H1 (cell line): ENCODE measurements around the gene VAX1. TPM values are rescaled to one million over a fixed set of nuclear protein-coding genes. Genes with fewer than 3 reads are reported as not detected.

Experiments used
- CTBP2 ChIP-seq: IDR thresholded peaks from 2 replicates; pipeline ENCODE4 v1.7.0; 2011; ENCODE audit warnings: borderline replicate concordance, mild to moderate bottlenecking, moderate library complexity, mixed read lengths, low read length; ENCODE audit not compliant: insufficient read depth, insufficient read length
- EP300 ChIP-seq, 2 experiments: IDR thresholded peaks; 1 replicate in 1 of 2; 2 replicates in 1 of 2; pipeline ENCODE4 v1.6.1; 2011 to 2012; ENCODE audit warnings: low read depth in 2 of 2, low read length in 2 of 2, mild to moderate bottlenecking in 2 of 2, borderline replicate concordance in 1 of 2, inconsistent platforms in 1 of 2, moderate library complexity in 1 of 2
- MAX ChIP-seq: IDR thresholded peaks from 2 replicates; pipeline ENCODE4 v1.6.1; 2012; ENCODE audit warnings: inconsistent platforms
- polyA plus RNA-seq, 7 experiments: library from polyadenylated mRNA; depleted of rRNA in 3 of 7; stranded (reverse) in 5 of 7; unstranded in 2 of 7; fragments of >200 nt in 5 of 7; fragments of 200-250 nt in 2 of 7; gene quantifications; 1 replicate in 5 of 7; 2 replicates in 1 of 7; 4 replicates in 1 of 7; pipeline versions ENCODE4 v1.2.1 to v1.2.3, GENCODE V29; 2011 to 2013; ENCODE audit warnings: missing spikeins in 2 of 7, mixed read lengths in 2 of 7
- total RNA-seq: library from RNA; stranded (reverse); fragmentation: NEBNext Ultra II Directional; extraction: Animal tissue kit (Norgen Biotek cat#: 25700); gene quantifications from 2 replicates; pipeline ENCODE4 v1.2.1, GENCODE V29; 2021

The VAX1 gene
- total and polyA plus RNA-seq, 2 of the 8 experiments (the other 6 are each of a cell fraction or from before 2014, with no cell fraction given), result not detected

- TF ChIP-seq CTBP2, result peak; percentile 37
- 0 out of 2 replicates have a peak, but pooled peaks have one; percentile 9 for TF ChIP-seq MAX
- no peak for TF ChIP-seq EP300 (IDR thresholded peaks at IDR 0.05; ENCODE audit: borderline replicate concordance in 1 of 2, low read depth in 2 of 2, low read length in 2 of 2)
Observed at GRCh38 chr10:117137031-117137910, 799 bp downstream of the VAX1 start (continued).
